RWPE2 (cell line): ENCODE results near the gene NDFIP1.
A peak's percentile ranks its signal among the peaks of the same experiment; 100 is the strongest.

Source experiments
- ATAC-seq: fragments of 200-7000 bp; cut with Tn5 transposase; 3 replicates; pipeline ENCODE4 v1.9.1; 2021; ENCODE audit warnings: low read depth
- DNase-seq: peaks from one replicate; pipeline ENCODE4 v3.0.0-alpha.2; 2020; ENCODE audit warnings: low spot score
- H3K27ac ChIP-seq: fragments of 450-650 bp; 2 replicates; pipeline ENCODE4 v1.5.1; 2017; ENCODE audit warnings: mild to moderate bottlenecking; ENCODE audit not compliant: poor library complexity, severe bottlenecking
- H3K27me3 ChIP-seq: fragments of 250-450 bp; sonication (Bioruptor Pico); 2 replicates; pipeline ENCODE4 v1.5.1; 2021; ENCODE audit warnings: mild to moderate bottlenecking, moderate library complexity; ENCODE audit not compliant: insufficient read depth, poor library complexity, severe bottlenecking
- H3K36me3 ChIP-seq: fragments of 250-450 bp; sonication (Bioruptor Pico); 2 replicates; pipeline ENCODE4 v1.5.1; 2020; ENCODE audit warnings: low read depth, mild to moderate bottlenecking, moderate library complexity
- H3K4me1 ChIP-seq: fragments of 250-450 bp; sonication (Bioruptor Pico); 2 replicates; pipeline ENCODE4 v1.5.1; 2021; ENCODE audit warnings: mild to moderate bottlenecking, moderate library complexity; ENCODE audit not compliant: insufficient read depth, poor library complexity, severe bottlenecking
- H3K4me3 ChIP-seq: fragments of 250-450 bp; sonication (Bioruptor Pico); 2 replicates; pipeline ENCODE4 v1.5.1; 2021; ENCODE audit warnings: mild to moderate bottlenecking, moderate library complexity; ENCODE audit not compliant: severe bottlenecking
- H3K9me3 ChIP-seq: fragments of 250-450 bp; sonication (Bioruptor Pico); 2 replicates; pipeline ENCODE4 v1.5.1; 2021; ENCODE audit warnings: mild to moderate bottlenecking, moderate library complexity; ENCODE audit not compliant: severe bottlenecking
- TF ChIP-seq, protein P1 (sequence below): fragments of 450-650 bp; IDR thresholded peaks from one replicate; pipeline ENCODE4 v1.5.1; 2017; ENCODE audit warnings: mild to moderate bottlenecking, moderate library complexity; ENCODE audit not compliant: poor library complexity, severe bottlenecking

The NDFIP1 gene

DNA sequence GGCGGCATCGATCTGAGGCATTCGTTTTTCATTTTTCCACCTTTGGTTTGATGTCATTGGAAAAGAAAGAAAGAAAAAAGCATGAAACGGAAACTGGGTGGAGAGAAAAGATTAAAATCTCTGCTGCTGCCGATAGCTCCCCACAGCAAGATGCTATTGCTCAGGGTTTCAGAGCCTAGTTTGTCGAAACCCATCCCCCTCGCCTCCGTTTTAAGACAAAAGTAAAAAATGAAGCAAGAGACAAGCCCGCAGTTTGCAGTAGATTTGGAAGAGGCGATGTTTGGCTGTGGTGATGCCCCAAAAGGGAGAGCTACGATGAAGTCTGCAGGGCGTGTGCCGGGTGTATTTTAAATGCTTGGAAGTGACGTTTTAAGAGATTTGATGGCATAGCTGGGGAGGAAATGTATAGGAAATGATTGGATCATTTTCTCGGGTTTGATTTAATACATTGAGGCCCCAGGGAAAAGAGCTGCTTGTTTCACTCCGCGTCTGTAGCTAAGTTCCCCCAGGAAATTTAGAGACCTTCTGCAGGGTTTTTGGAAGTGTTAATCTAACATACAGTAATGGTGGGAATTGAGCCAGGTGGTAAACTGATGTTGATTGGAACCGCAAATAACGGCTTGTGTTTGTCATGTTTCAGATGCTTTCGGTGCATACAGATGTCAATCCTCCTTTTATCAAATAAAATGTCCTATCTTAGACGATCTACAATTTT, 909 bp downstream of the NDFIP1 start:
- H3K27ac ChIP-seq, result peak overlapping the region; percentile 67
- H3K4me3 ChIP-seq, result peak overlapping the region; percentile 80
- DNase-seq (no peak), ATAC-seq (peak; percentile 2; the same call in 2 of the 3 replicates)
- H3K4me1 ChIP-seq, result peaks cover 10% of the 10 kb centered on the region
- no peaks in the 10 kb centered on the region for H3K9me3 ChIP-seq
- TF ChIP-seq, protein P1, sequence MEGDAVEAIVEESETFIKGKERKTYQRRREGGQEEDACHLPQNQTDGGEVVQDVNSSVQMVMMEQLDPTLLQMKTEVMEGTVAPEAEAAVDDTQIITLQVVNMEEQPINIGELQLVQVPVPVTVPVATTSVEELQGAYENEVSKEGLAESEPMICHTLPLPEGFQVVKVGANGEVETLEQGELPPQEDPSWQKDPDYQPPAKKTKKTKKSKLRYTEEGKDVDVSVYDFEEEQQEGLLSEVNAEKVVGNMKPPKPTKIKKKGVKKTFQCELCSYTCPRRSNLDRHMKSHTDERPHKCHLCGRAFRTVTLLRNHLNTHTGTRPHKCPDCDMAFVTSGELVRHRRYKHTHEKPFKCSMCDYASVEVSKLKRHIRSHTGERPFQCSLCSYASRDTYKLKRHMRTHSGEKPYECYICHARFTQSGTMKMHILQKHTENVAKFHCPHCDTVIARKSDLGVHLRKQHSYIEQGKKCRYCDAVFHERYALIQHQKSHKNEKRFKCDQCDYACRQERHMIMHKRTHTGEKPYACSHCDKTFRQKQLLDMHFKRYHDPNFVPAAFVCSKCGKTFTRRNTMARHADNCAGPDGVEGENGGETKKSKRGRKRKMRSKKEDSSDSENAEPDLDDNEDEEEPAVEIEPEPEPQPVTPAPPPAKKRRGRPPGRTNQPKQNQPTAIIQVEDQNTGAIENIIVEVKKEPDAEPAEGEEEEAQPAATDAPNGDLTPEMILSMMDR, result no peak
- no peaks in the 10 kb centered on the region for H3K27me3 ChIP-seq
- peaks cover 12% of the 10 kb centered on the region; the same call in 1 of the 2 replicates for H3K36me3 ChIP-seq

DNA sequence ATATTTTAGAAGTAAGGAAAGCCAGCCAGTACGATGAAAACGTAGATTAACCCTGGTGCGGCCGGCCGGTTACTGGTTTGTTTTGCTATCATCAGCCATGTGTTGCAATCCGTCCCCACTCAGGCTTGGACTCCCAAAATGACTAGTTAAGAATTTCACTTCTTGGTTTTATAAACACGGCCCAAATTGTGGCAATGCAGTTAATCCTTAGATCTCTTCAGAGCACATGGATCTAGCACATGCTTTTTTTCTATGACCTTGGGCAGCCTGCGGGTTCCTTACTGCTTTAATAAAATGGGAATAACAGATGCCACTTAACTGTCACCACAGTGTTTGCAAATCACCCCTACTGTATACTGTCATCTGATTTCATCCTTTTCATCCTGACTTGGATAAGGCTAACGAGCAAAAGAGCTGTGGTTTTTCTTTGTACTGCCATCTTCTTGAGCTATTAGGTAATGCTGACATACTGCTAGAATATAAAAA, 1.5 kb downstream of the NDFIP1 start:
- DNase-seq (no peak), ATAC-seq (no peak)
- Histone ChIP-seq H3K36me3 (peaks cover 12% of the 10 kb centered on the region; the same call in 1 of the 2 replicates), H3K4me3 (peak overlapping the region; percentile 80), H3K27me3 (no peaks in the 10 kb centered on the region), H3K9me3 (no peaks in the 10 kb centered on the region), H3K4me1 (peaks cover 13% of the 10 kb centered on the region), H3K27ac (peak overlapping the region; percentile 67)
- TF ChIP-seq, protein P1, result peak; percentile 31

DNA sequence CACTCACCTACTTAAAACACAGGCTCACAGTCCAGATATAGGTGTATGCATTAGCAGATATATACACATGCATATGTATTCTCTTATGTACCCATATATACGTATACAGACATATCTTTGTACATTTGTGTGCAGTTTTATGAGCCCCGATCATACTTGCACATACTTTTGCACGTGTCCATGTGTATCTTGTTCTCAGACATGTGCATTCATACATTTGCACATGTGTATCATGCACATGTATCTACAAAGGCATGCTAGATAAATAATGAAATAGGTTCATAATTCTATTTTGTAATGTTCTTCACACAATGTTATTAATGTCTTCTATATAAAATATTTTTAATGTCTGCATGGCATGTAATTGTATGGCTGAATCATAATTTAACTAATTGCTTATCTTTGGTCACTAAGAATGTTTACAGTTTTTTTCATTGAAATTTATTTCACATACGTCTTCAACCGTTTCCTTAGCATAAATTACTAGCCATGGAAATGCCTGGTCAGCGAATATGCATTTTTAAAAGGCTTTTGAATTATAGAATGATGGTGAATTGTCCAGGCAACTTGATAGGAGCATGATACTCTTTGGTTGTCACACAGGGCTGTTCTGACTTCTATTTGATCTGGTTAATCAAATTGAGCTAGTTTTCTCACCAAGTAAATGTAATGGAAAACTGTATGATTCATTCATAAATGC, 2.6 kb downstream of the NDFIP1 start:
- Histone ChIP-seq H3K4me3 (no peak overlapping the region), H3K27ac (no peak overlapping the region), H3K4me1 (peaks cover 22% of the 10 kb centered on the region), H3K36me3 (peaks cover 12% of the 10 kb centered on the region; the same call in 1 of the 2 replicates), H3K27me3 (no peaks in the 10 kb centered on the region), H3K9me3 (no peaks in the 10 kb centered on the region)
- ATAC-seq (no peak), DNase-seq (no peak)
- TF ChIP-seq, protein P1, result no peak

DNA sequence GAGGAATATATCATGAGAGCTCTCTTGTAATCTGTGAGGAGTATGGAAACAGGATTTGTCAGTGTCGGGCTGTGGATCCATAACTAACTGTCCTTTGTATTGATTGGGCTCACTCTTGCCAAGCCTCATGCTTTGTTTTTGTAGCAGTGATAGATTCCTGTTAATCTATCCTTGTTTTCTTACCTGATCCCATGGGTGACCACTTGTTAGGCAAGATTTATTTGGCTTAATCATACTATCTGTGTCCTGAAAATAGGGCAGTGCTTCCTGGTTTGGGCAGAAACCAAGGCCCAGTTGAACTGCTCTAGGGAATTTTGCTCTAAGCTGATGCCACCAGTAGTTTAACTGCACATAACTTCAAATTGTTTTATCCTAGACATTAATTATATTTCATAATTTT, 6.1 kb downstream of the NDFIP1 start:
- H3K27ac ChIP-seq, result no peak overlapping the region
- ATAC-seq (no peak), DNase-seq (no peak)
- H3K9me3 ChIP-seq, result no peaks in the 10 kb centered on the region
- peaks cover 40% of the 10 kb centered on the region for H3K4me1 ChIP-seq
- no peak overlapping the region for H3K4me3 ChIP-seq
- TF ChIP-seq, protein P1, result no peak
- H3K36me3 ChIP-seq, result peaks cover 27% of the 10 kb centered on the region
- no peaks in the 10 kb centered on the region for H3K27me3 ChIP-seq
